Measurements from ENCODE around the gene ZNF536. TPM values are rescaled to one million over a fixed set of nuclear protein-coding genes. Genes with fewer than 3 reads are reported as not detected.

The ZNF536 gene
- total and polyA plus RNA-seq, 2 donors: 4.9 to 34.4 TPM

GRCh38 chr19:30556230-30556711 lies 184.1 kb downstream of the ZNF536 start:
- Histone ChIP-seq H3K4me1 (ENCODE audit: insufficient read depth) (no peaks in the 10 kb centered on the region), H3K4me3 (ENCODE audit: low read depth, low read length) (no peak overlapping the region), H3K36me3 (ENCODE audit: insufficient read depth) (no peaks in the 10 kb centered on the region), H3K27ac (ENCODE audit: low read depth) (no peak overlapping the region)
- DNase-seq (ENCODE audit: extremely low spot score): no peak
- WGBS: 28% methylated on average over 6 of the region's 6 CpGs

- 54% methylated on average over 4 of the region's 4 CpGs for WGBS
- Histone ChIP-seq H3K4me1 (ENCODE audit: insufficient read depth) (no peaks in the 10 kb centered on the region), H3K27ac (ENCODE audit: low read depth) (no peak overlapping the region), H3K4me3 (ENCODE audit: low read depth, low read length) (no peak overlapping the region), H3K36me3 (ENCODE audit: insufficient read depth) (no peaks in the 10 kb centered on the region)
- DNase-seq (ENCODE audit: extremely low spot score): no peak
These were observed 185.0 kb downstream of the ZNF536 start for GRCh38 chr19:30557212-30557611.

- Histone ChIP-seq H3K27ac (ENCODE audit: low read depth) (no peak overlapping the region), H3K36me3 (ENCODE audit: insufficient read depth) (no peaks in the 10 kb centered on the region), H3K4me1 (ENCODE audit: insufficient read depth) (no peaks in the 10 kb centered on the region), H3K4me3 (ENCODE audit: low read depth, low read length) (no peak overlapping the region)
- no peak for DNase-seq (ENCODE audit: extremely low spot score)
- whole genome bisulfite sequencing: 87% methylated on average over 13 of the region's 13 CpGs
These were observed 185.9 kb downstream of the ZNF536 start for GRCh38 chr19:30557927-30558557.

GRCh38 chr19:30558793-30559192 lies 186.6 kb downstream of the ZNF536 start:
- no peak for DNase-seq (ENCODE audit: extremely low spot score)
- H3K36me3 ChIP-seq (ENCODE audit: insufficient read depth): no peaks in the 10 kb centered on the region
- no peak overlapping the region for H3K4me3 ChIP-seq (ENCODE audit: low read depth, low read length)
- no peak overlapping the region for H3K27ac ChIP-seq (ENCODE audit: low read depth)
- H3K4me1 ChIP-seq (ENCODE audit: insufficient read depth): no peaks in the 10 kb centered on the region
- 96% methylated on average over 6 of the region's 6 CpGs for WGBS

GRCh38 chr19:30559446-30559845 lies 187.3 kb downstream of the ZNF536 start:
- no peaks in the 10 kb centered on the region for H3K4me1 ChIP-seq (ENCODE audit: insufficient read depth)
- no peak overlapping the region for H3K4me3 ChIP-seq (ENCODE audit: low read depth, low read length)
- WGBS: 84% methylated on average over 9 of the region's 9 CpGs
- DNase-seq (ENCODE audit: extremely low spot score): no peak
- H3K27ac ChIP-seq (ENCODE audit: low read depth): no peak overlapping the region
- no peaks in the 10 kb centered on the region for H3K36me3 ChIP-seq (ENCODE audit: insufficient read depth)

- no peak overlapping the region for H3K27ac ChIP-seq (ENCODE audit: low read depth)
- WGBS: 95% methylated on average over 8 of the region's 8 CpGs
- DNase-seq (ENCODE audit: extremely low spot score): no peak
- no peaks in the 10 kb centered on the region for H3K36me3 ChIP-seq (ENCODE audit: insufficient read depth)
- H3K4me1 ChIP-seq (ENCODE audit: insufficient read depth): no peaks in the 10 kb centered on the region
- no peak overlapping the region for H3K4me3 ChIP-seq (ENCODE audit: low read depth, low read length)
These were observed 190.8 kb downstream of the ZNF536 start for GRCh38 chr19:30562981-30563380.

GRCh38 chr19:30563691-30564090 lies 191.5 kb downstream of the ZNF536 start:
- DNase-seq (ENCODE audit: extremely low spot score): no peak
- 97% methylated on average over 3 of the region's 3 CpGs for WGBS
- Histone ChIP-seq H3K4me3 (ENCODE audit: low read depth, low read length) (no peak overlapping the region), H3K36me3 (ENCODE audit: insufficient read depth) (no peaks in the 10 kb centered on the region), H3K4me1 (ENCODE audit: insufficient read depth) (no peaks in the 10 kb centered on the region), H3K27ac (ENCODE audit: low read depth) (no peak overlapping the region)

GRCh38 chr19:30564551-30565011 lies 192.4 kb downstream of the ZNF536 start:
- H3K36me3 ChIP-seq (ENCODE audit: insufficient read depth): no peaks in the 10 kb centered on the region
- H3K4me1 ChIP-seq (ENCODE audit: insufficient read depth): no peaks in the 10 kb centered on the region
- DNase-seq (ENCODE audit: extremely low spot score): no peak
- no peak overlapping the region for H3K4me3 ChIP-seq (ENCODE audit: low read depth, low read length)
- WGBS: 70% methylated on average over 11 of the region's 11 CpGs
- H3K27ac ChIP-seq (ENCODE audit: low read depth): no peak overlapping the region

- Histone ChIP-seq H3K27ac (ENCODE audit: low read depth) (no peak overlapping the region), H3K4me3 (ENCODE audit: low read depth, low read length) (no peak overlapping the region), H3K36me3 (ENCODE audit: insufficient read depth) (no peaks in the 10 kb centered on the region), H3K4me1 (ENCODE audit: insufficient read depth) (no peaks in the 10 kb centered on the region)
- DNase-seq (ENCODE audit: extremely low spot score): no peak
- WGBS: 75% methylated on average over 5 of the region's 5 CpGs
These were observed 193.5 kb downstream of the ZNF536 start for GRCh38 chr19:30565636-30566035.

GRCh38 chr19:30566681-30567420 lies 194.7 kb downstream of the ZNF536 start:
- WGBS: 85% methylated on average over 22 of the region's 22 CpGs
- DNase-seq (ENCODE audit: extremely low spot score): no peak

GRCh38 chr19:30567536-30568232 lies 195.5 kb downstream of the ZNF536 start:
- Histone ChIP-seq H3K36me3 (ENCODE audit: insufficient read depth) (no peaks in the 10 kb centered on the region), H3K27ac (ENCODE audit: low read depth) (no peak overlapping the region)
- WGBS: 59% methylated on average over 15 of the region's 15 CpGs

More at GRCh38 chr19:30566681-30567420, 194.7 kb downstream of the ZNF536 start:
- no peak overlapping the region for H3K27ac ChIP-seq (ENCODE audit: low read depth)
- no peak overlapping the region for H3K4me3 ChIP-seq (ENCODE audit: low read depth, low read length)
- no peaks in the 10 kb centered on the region for H3K36me3 ChIP-seq (ENCODE audit: insufficient read depth)
- H3K4me1 ChIP-seq (ENCODE audit: insufficient read depth): no peaks in the 10 kb centered on the region

GRCh38 chr19:30570194-30570593 lies 198.0 kb downstream of the ZNF536 start:
- no peaks in the 10 kb centered on the region for H3K36me3 ChIP-seq (ENCODE audit: insufficient read depth)
- no peak overlapping the region for H3K27ac ChIP-seq (ENCODE audit: low read depth)
- DNase-seq (ENCODE audit: extremely low spot score): no peak
- no peaks in the 10 kb centered on the region for H3K4me1 ChIP-seq (ENCODE audit: insufficient read depth)
- H3K4me3 ChIP-seq (ENCODE audit: low read depth, low read length): no peak overlapping the region
- 91% methylated on average over 14 of the region's 14 CpGs for WGBS

More at GRCh38 chr19:30567536-30568232, 195.5 kb downstream of the ZNF536 start:
- H3K4me1 ChIP-seq (ENCODE audit: insufficient read depth): no peaks in the 10 kb centered on the region
- H3K4me3 ChIP-seq (ENCODE audit: low read depth, low read length): no peak overlapping the region
- no peak for DNase-seq (ENCODE audit: extremely low spot score)

GRCh38 chr19:30577551-30578105 lies 205.4 kb downstream of the ZNF536 start:
- Histone ChIP-seq H3K4me3 (ENCODE audit: low read depth, low read length) (no peak overlapping the region), H3K4me1 (ENCODE audit: insufficient read depth) (no peaks in the 10 kb centered on the region), H3K27ac (ENCODE audit: low read depth) (no peak overlapping the region), H3K36me3 (ENCODE audit: insufficient read depth) (no peaks in the 10 kb centered on the region)
- DNase-seq (ENCODE audit: extremely low spot score): no peak
- WGBS: 60% methylated on average over 6 of the region's 6 CpGs

Measured in urinary bladder (tissue), 4 donors.